Neural cell (in vitro differentiated cells): ENCODE data around the gene DDX56. TPM values are rescaled to one million over a fixed set of nuclear protein-coding genes. Genes with fewer than 3 reads are reported as not detected.

Experiments
- H2AFZ ChIP-seq: fragments of 200-600, 300-800 bp; sonication (generic), shearing (Covaris generic); 2 replicates; pipeline ENCODE4 v1.6.0; 2014; ENCODE audit warnings: low read depth, mild to moderate bottlenecking, antibody characterized with exemption, low read length, moderate library complexity
- H3F3A ChIP-seq: fragments of 200-600 bp; shearing (Covaris generic); 2 replicates; pipeline ENCODE4 v1.6.1; 2016; ENCODE audit warnings: mild to moderate bottlenecking, moderate library complexity, mixed read lengths, antibody characterized with exemption, low read length; ENCODE audit not compliant: insufficient read depth, poor library complexity, severe bottlenecking
- H3K27ac ChIP-seq: fragments of 200-600, 300-800 bp; sonication (generic), shearing (Covaris generic); 2 replicates; pipeline ENCODE4 v1.5.1; 2014; ENCODE audit warnings: mild to moderate bottlenecking, low read length, moderate library complexity
- H3K27me3 ChIP-seq: fragments of 300-800, 200-600 bp; sonication (generic), shearing (Covaris generic); 2 replicates; pipeline ENCODE4 v1.6.0; 2014; ENCODE audit warnings: mild to moderate bottlenecking, low read depth, low read length, moderate library complexity; ENCODE audit not compliant: insufficient read depth
- H3K36me3 ChIP-seq: fragments of 300-800, 200-600 bp; sonication (generic), shearing (Covaris generic); 2 replicates; pipeline ENCODE4 v1.5.1; 2014; ENCODE audit warnings: mild to moderate bottlenecking, antibody characterized with exemption, low read length, moderate library complexity; ENCODE audit not compliant: insufficient read depth
- H3K4me2 ChIP-seq: fragments of 300-800, 200-600 bp; sonication (generic), shearing (Covaris generic); 2 replicates; pipeline ENCODE4 v1.6.0; 2014; ENCODE audit warnings: mild to moderate bottlenecking, low read length
- H3K4me3 ChIP-seq: fragments of 300-800, 200-600 bp; sonication (generic), shearing (Covaris generic); 2 replicates; pipeline ENCODE4 v1.5.1; 2014; ENCODE audit warnings: mild to moderate bottlenecking, low read length, moderate library complexity
- H3K79me2 ChIP-seq: fragments of 200-600 bp; shearing (Covaris generic); replicated peaks from 2 replicates; pipeline ENCODE4 v1.6.0; 2014; ENCODE audit warnings: mild to moderate bottlenecking, low read length, moderate library complexity; ENCODE audit not compliant: insufficient read depth
- H3K9ac ChIP-seq: fragments of 300-800, 200-600 bp; sonication (generic), shearing (Covaris generic); 2 replicates; pipeline ENCODE4 v1.6.1; 2016; ENCODE audit warnings: mild to moderate bottlenecking, low read length, mixed read lengths
- H3K9me2 ChIP-seq: fragments of 200-600 bp; shearing (Covaris generic); 2 replicates; pipeline ENCODE4 v1.6.1; 2016; ENCODE audit warnings: mild to moderate bottlenecking, low read length, mixed read lengths; ENCODE audit not compliant: insufficient read depth
- H3K9me3 ChIP-seq: fragments of 200-600, 300-800 bp; sonication (generic), shearing (Covaris generic); 2 replicates; pipeline ENCODE4 v1.6.1; 2016; ENCODE audit warnings: mild to moderate bottlenecking, mixed run types, low read length, moderate library complexity, mixed read lengths
- H4K20me1 ChIP-seq: fragments of 200-600 bp; shearing (Covaris generic); 2 replicates; pipeline ENCODE4 v1.6.1; 2016; ENCODE audit warnings: mild to moderate bottlenecking, mixed run types; ENCODE audit not compliant: insufficient read depth
- EP300 ChIP-seq: fragments of 450-650 bp; conservative IDR thresholded peaks from 2 replicates; pipeline ENCODE4 v1.6.1; 2014; ENCODE audit warnings: antibody characterized with exemption, mild to moderate bottlenecking, moderate library complexity; ENCODE audit not compliant: poor library complexity, severe bottlenecking
- EZH2 ChIP-seq: fragments of 200-600, 300-800 bp; shearing (Covaris generic), sonication (generic); IDR thresholded peaks from 2 replicates; pipeline ENCODE4 v1.6.1; 2014; ENCODE audit warnings: antibody characterized with exemption, low read length, borderline replicate concordance, mild to moderate bottlenecking; ENCODE audit not compliant: insufficient read depth, poor library complexity, severe bottlenecking
- MXI1 ChIP-seq: fragments of 450-650 bp; conservative IDR thresholded peaks from 2 replicates; pipeline ENCODE4 v1.6.1; 2014; ENCODE audit warnings: antibody characterized with exemption, mild to moderate bottlenecking; ENCODE audit not compliant: poor library complexity, severe bottlenecking
- POLR2AphosphoS5 ChIP-seq: IDR thresholded peaks from 2 replicates; pipeline ENCODE4 v1.6.1; 2012
- RAD21 ChIP-seq: fragments of 450-650 bp; conservative IDR thresholded peaks from 2 replicates; pipeline ENCODE4 v1.6.1; 2014; ENCODE audit warnings: antibody characterized with exemption, mild to moderate bottlenecking, moderate library complexity
- SMC3 ChIP-seq: fragments of 450-650 bp; conservative IDR thresholded peaks from 2 replicates; pipeline ENCODE4 v1.6.1; 2014; ENCODE audit warnings: antibody characterized with exemption, mild to moderate bottlenecking, moderate library complexity; ENCODE audit not compliant: poor library complexity
- TAF1 ChIP-seq: IDR thresholded peaks from 2 replicates; pipeline ENCODE4 v1.6.1; 2012; ENCODE audit warnings: low read depth
- polyA plus RNA-seq: library from polyadenylated mRNA; depleted of rRNA; stranded (reverse); fragments of >200 nt; gene quantifications from 2 replicates; pipeline ENCODE4 v1.2.3, GENCODE V29; 2014
- TF ChIP-seq, protein P1 (sequence below): fragments of 450-650 bp; IDR thresholded peaks from 2 replicates; pipeline ENCODE4 v1.5.1; 2014; ENCODE audit warnings: antibody characterized with exemption, mild to moderate bottlenecking, moderate library complexity; ENCODE audit not compliant: poor library complexity, severe bottlenecking
- TF ChIP-seq, protein P2 (sequence below): IDR thresholded peaks from 2 replicates; pipeline ENCODE4 v1.6.1; 2012; ENCODE audit warnings: borderline replicate concordance

DDX56 gene
- polyA plus RNA-seq, 1 donor from 2014 or later: 80.6 TPM

DNA sequence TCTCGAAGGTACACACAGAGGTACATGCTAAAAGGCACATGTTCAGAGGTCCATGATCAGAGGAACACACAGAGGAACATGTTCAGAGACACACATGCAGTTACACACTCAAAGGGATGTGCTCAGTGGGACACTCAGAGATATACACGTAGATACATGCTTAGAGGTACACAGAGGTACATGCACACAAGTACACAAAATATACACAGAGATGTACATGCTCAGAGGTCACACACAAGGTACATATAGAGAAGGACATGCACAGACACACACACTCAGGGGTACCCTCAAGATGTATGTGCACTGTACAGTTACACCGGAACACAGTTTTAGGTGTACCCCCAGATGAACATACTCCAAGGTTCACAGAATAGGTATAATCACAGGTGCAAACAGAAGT is 51.4 kb downstream of the DDX56 start:
- Histone ChIP-seq H3K36me3 (no peaks in the 10 kb centered on the region), H3K27me3 (no peaks in the 10 kb centered on the region), H3K27ac (no peak overlapping the region), H3K4me2 (no peak overlapping the region), H3K9me2 (no peaks in the 10 kb centered on the region), H3K4me3 (no peak overlapping the region), H3F3A (no peaks in the 10 kb centered on the region), H4K20me1 (no peaks in the 10 kb centered on the region), H3K9me3 (no peaks in the 10 kb centered on the region), H2AFZ (no peak overlapping the region), H3K79me2 (no peaks in the 10 kb centered on the region), H3K9ac (no peak overlapping the region)
- TF ChIP-seq, protein P1, sequence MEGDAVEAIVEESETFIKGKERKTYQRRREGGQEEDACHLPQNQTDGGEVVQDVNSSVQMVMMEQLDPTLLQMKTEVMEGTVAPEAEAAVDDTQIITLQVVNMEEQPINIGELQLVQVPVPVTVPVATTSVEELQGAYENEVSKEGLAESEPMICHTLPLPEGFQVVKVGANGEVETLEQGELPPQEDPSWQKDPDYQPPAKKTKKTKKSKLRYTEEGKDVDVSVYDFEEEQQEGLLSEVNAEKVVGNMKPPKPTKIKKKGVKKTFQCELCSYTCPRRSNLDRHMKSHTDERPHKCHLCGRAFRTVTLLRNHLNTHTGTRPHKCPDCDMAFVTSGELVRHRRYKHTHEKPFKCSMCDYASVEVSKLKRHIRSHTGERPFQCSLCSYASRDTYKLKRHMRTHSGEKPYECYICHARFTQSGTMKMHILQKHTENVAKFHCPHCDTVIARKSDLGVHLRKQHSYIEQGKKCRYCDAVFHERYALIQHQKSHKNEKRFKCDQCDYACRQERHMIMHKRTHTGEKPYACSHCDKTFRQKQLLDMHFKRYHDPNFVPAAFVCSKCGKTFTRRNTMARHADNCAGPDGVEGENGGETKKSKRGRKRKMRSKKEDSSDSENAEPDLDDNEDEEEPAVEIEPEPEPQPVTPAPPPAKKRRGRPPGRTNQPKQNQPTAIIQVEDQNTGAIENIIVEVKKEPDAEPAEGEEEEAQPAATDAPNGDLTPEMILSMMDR: no peak
- no peak for TF ChIP-seq SMC3
- no peak for TF ChIP-seq TAF1
- no peak for TF ChIP-seq EP300
- TF ChIP-seq RAD21: no peak
- no peak for TF ChIP-seq EZH2
- TF ChIP-seq, protein P2, sequence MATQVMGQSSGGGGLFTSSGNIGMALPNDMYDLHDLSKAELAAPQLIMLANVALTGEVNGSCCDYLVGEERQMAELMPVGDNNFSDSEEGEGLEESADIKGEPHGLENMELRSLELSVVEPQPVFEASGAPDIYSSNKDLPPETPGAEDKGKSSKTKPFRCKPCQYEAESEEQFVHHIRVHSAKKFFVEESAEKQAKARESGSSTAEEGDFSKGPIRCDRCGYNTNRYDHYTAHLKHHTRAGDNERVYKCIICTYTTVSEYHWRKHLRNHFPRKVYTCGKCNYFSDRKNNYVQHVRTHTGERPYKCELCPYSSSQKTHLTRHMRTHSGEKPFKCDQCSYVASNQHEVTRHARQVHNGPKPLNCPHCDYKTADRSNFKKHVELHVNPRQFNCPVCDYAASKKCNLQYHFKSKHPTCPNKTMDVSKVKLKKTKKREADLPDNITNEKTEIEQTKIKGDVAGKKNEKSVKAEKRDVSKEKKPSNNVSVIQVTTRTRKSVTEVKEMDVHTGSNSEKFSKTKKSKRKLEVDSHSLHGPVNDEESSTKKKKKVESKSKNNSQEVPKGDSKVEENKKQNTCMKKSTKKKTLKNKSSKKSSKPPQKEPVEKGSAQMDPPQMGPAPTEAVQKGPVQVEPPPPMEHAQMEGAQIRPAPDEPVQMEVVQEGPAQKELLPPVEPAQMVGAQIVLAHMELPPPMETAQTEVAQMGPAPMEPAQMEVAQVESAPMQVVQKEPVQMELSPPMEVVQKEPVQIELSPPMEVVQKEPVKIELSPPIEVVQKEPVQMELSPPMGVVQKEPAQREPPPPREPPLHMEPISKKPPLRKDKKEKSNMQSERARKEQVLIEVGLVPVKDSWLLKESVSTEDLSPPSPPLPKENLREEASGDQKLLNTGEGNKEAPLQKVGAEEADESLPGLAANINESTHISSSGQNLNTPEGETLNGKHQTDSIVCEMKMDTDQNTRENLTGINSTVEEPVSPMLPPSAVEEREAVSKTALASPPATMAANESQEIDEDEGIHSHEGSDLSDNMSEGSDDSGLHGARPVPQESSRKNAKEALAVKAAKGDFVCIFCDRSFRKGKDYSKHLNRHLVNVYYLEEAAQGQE: no peak
- no peak for TF ChIP-seq MXI1
- no peak for TF ChIP-seq POLR2AphosphoS5

DNA sequence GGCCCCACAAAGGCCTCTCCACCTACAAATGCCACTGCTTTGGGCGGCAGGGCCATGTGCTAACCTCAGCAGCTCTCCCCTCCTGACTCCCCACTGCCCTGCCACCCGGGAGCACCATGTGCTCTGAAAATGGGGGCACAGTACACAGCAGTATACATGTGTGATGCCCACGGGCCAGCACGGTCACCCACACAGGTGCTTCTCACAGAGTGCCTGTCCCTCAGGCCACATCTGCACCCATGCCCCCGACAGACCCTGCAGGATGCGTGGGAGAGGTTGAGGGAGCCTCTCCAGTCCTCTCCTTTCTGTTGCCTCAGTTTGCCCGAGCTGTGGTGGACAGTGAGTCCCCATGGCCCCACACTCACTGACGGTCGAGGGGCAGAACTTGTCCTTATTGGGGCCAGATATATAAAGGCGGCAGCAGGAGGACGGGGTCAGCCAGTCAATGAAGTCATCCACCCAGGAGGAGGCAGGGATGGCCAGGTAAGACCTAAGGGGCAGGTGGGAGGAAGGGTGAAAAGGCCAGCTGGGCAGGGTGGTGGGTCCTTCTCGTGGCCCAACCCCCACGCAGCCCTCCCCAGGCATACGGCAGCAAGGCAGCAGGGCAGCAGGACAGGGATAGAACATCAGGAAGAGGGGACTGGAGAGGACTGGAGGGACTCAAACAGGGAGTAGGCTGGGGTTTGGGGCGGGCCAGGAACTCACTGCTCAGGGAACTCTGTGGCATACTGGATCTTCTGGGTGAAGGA is 52.2 kb downstream of the DDX56 start:
- Histone ChIP-seq H3K27ac (no peak overlapping the region), H3K9ac (no peak overlapping the region), H3K36me3 (no peaks in the 10 kb centered on the region), H3K9me2 (no peaks in the 10 kb centered on the region), H3K79me2 (no peaks in the 10 kb centered on the region), H2AFZ (no peak overlapping the region), H3K4me2 (no peak overlapping the region), H3K9me3 (no peaks in the 10 kb centered on the region), H3F3A (no peaks in the 10 kb centered on the region), H3K4me3 (no peak overlapping the region), H3K27me3 (no peaks in the 10 kb centered on the region), H4K20me1 (no peaks in the 10 kb centered on the region)
- TF ChIP-seq, protein P2: no peak
- no peak for TF ChIP-seq MXI1
- no peak for TF ChIP-seq SMC3
- TF ChIP-seq RAD21: no peak
- no peak for TF ChIP-seq EP300
- no peak for TF ChIP-seq TAF1
- TF ChIP-seq POLR2AphosphoS5: no peak
- TF ChIP-seq, protein P1: no peak
- no peak for TF ChIP-seq EZH2
